Activated T-helper 1 cell treated with anti-CD3 and anti-CD28 coated beads, Interleukin-12 subunit alpha, Interleukin-12 subunit beta, Interleukin-2, Interleukin-4 antibody, amounts not matched to agents 30 ng/mL and 10 ng/mL and 1 ng/mL, durations not matched to agents 14 hours and 24 hours and 36 hours (primary cell): ENCODE results near the gene OR13F1. TPM values are rescaled to one million over a fixed set of nuclear protein-coding genes. Genes with fewer than 3 reads are reported as not detected.
"Not testable (repeated sequence)": the region's sequence is repeated elsewhere in the genome, so short reads cannot be mapped to it uniquely, and the experiment has no call there.

Source experiments
- DNase-seq: peaks from one replicate; pipeline ENCODE4 v3.0.0; 2021; ENCODE audit warnings: low spot score
- H3K27ac Mint-ChIP-seq: one replicate; pipeline ENCODE4 v1.8.0; 2021; ENCODE audit warnings: mild to moderate bottlenecking, mixed read lengths
- H3K27me3 Mint-ChIP-seq: one replicate; pipeline ENCODE4 v1.8.0; 2022; ENCODE audit warnings: mild to moderate bottlenecking, moderate library complexity, mixed read lengths; ENCODE audit not compliant: insufficient read depth
- H3K36me3 Mint-ChIP-seq: one replicate; pipeline ENCODE4 v1.8.0; 2021; ENCODE audit warnings: low read depth, mixed read lengths
- H3K4me1 Mint-ChIP-seq: one replicate; pipeline ENCODE4 v1.8.0; 2021; ENCODE audit warnings: low read depth, mixed read lengths
- H3K4me3 Mint-ChIP-seq: one replicate; pipeline ENCODE4 v1.8.0; 2021; ENCODE audit warnings: mild to moderate bottlenecking, moderate library complexity, mixed read lengths
- H3K9me3 Mint-ChIP-seq: one replicate; pipeline ENCODE4 v1.8.0; 2021; ENCODE audit warnings: mixed read lengths
- intact Hi-C: fragments of 100-400 bp; cut with micrococcal nuclease; formaldehyde crosslinking; loops from one replicate; pipeline ENCODE4 v1.15.1; 2024
- total RNA-seq: library from RNA; stranded (reverse); gene quantifications from 2 replicates; pipeline ENCODE4 v1.2.3, GENCODE V29; 2022

The OR13F1 gene, protein sequence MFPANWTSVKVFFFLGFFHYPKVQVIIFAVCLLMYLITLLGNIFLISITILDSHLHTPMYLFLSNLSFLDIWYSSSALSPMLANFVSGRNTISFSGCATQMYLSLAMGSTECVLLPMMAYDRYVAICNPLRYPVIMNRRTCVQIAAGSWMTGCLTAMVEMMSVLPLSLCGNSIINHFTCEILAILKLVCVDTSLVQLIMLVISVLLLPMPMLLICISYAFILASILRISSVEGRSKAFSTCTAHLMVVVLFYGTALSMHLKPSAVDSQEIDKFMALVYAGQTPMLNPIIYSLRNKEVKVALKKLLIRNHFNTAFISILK
- not detected in 2 replicates for total RNA-seq

DNA sequence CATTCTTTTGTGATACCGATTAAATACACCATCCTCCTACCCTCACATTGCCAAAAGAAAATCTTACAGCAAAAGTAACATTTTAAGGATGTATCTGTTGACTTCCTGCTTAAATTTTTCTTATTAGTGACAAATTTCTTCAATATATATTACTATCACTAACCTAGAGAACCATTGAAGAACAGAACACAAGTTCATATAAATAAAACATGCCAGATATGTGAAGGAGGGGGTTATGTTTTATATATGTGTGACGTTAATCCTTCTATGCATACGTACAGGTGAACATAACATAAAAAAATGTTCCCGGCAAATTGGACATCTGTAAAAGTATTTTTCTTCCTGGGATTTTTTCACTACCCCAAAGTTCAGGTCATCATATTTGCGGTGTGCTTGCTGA is at the start of gene OR13F1:
Gene OR13F1, plus strand, starts transcription at position 301 of the 400 bp plus-strand sequence. Its CDS starts 0 bp downstream, at position 301.
- H3K4me1 Mint-ChIP-seq, result no peaks in the 10 kb centered on the region
- no peaks in the 10 kb centered on the region for H3K36me3 Mint-ChIP-seq
- DNase-seq, result no peak
- no peak within 1 kb of the TSS for H3K4me3 Mint-ChIP-seq
- intact Hi-C loops, result no loop called here
- H3K9me3 Mint-ChIP-seq, result no peaks in the 10 kb centered on the region
- H3K27ac Mint-ChIP-seq, result no peak within 1 kb of the TSS
- no peaks in the 10 kb centered on the region for H3K27me3 Mint-ChIP-seq

DNA sequence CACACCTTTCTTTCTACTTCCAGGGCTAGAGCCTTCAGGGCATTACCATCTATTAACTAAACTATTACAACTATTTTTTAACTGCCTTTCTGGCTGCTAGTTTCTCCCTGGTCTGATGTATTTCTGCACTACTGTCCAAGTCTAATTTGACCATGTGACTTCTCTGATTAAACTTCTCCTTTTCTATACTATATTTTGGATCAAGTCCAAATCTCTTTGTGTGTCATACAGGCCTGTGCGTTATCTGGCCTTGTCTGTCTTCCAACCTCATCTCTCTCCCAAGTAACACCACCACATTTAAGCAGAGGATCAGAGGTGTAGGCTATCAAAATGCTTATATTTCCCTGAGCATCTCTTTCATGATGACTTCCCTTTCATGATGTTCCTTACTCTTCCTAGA is 47.2 kb upstream of the OR13F1 start:
- no peak overlapping the region for H3K4me3 Mint-ChIP-seq
- intact Hi-C loops, result no loop called here

DNA sequence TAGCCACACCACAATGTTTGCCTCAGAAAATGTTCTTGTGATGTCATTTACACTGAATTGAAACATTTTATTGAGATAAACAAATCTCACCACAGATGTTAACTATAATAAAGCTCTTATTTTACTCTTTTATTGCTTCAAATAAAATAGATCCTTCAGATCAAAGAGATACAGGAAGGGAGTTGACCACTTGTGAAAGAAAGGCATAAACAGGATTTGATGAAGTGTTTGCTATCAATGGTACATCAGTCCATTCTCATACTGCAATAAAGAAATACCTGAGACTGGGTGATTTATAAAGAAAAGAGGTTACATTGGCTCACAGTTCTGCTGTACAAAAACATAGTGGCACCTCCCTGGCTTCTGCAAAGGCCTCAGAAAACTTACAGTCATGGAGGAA is 40.2 kb upstream of the OR13F1 start:
- no peak for DNase-seq
- no peak overlapping the region for H3K4me3 Mint-ChIP-seq
- no peaks in the 10 kb centered on the region for H3K36me3 Mint-ChIP-seq
- no peaks in the 10 kb centered on the region for H3K27me3 Mint-ChIP-seq
- H3K9me3 Mint-ChIP-seq, result no peaks in the 10 kb centered on the region
- intact Hi-C loops, result no loop called here
- H3K27ac Mint-ChIP-seq, result no peak overlapping the region
- H3K4me1 Mint-ChIP-seq, result no peaks in the 10 kb centered on the region

More for the DNA sequence above, 47.2 kb upstream of the OR13F1 start:
- H3K36me3 Mint-ChIP-seq, result no peaks in the 10 kb centered on the region
- H3K27me3 Mint-ChIP-seq, result no peaks in the 10 kb centered on the region
- DNase-seq, result no peak
- no peaks in the 10 kb centered on the region for H3K9me3 Mint-ChIP-seq
- H3K27ac Mint-ChIP-seq, result no peak overlapping the region
- no peaks in the 10 kb centered on the region for H3K4me1 Mint-ChIP-seq

DNA sequence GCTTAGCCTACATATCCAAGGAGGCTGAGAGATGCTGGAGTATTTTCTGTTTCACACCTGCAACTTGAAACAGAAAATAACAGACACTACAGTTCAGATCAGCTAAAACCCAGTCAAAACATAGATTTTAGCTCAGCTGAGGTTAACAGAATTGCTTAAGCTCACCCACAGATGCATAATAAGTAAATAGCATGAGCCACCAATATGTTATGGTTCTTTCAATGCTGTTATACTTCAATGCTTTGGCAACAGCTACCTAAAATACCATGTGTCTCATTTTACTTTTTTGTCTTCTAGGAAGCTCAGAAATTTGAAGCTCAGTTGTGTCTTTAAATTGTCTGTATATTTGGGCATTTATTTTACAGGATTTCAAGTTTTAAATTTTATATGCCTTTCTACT is 35.8 kb upstream of the OR13F1 start:
- DNase-seq, result no peak
- no peaks in the 10 kb centered on the region for H3K36me3 Mint-ChIP-seq
- intact Hi-C loops, result no loop called here

DNA sequence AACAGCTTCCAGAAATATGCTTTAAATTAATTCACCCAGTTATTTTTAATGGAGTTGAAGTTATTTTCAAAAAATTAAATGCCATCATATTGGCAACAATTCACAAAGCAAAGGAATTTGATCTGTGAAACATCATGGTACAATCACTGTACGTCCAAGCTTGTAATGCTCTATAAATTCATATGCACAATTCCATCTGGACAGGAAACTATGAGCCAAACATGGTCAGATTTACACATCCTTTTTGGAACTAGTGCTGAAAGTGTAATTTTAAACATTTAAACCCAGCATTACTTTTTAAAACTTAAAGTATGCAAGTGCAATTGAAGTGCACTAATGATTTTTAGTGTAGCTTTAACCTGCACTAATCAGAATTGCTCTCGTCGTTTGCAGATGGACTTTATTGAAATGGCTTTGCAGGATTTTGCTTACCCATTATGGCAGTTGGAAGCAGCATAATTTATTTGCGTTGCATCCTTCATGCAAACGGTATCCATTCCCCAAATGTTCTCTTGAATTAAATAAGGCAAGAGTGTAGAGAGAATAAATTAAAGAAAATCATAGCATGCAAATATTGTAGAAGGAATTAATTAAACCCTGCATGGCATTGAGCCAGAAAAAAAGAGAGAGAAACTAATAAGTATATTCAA is 21.0 kb upstream of the OR13F1 start:
- no peaks in the 10 kb centered on the region for H3K9me3 Mint-ChIP-seq
- peaks cover 2% of the 10 kb centered on the region for H3K27me3 Mint-ChIP-seq
- H3K36me3 Mint-ChIP-seq, result no peaks in the 10 kb centered on the region
- H3K27ac Mint-ChIP-seq, result no peak overlapping the region
- H3K4me3 Mint-ChIP-seq, result no peak overlapping the region
- DNase-seq, result no peak
- intact Hi-C loops, result no loop called here
- H3K4me1 Mint-ChIP-seq, result no peaks in the 10 kb centered on the region

More for the DNA sequence above, 35.8 kb upstream of the OR13F1 start:
- Mint-ChIP-seq H3K27me3 (no peaks in the 10 kb centered on the region), H3K9me3 (no peaks in the 10 kb centered on the region), H3K27ac (no peak overlapping the region), H3K4me3 (no peak overlapping the region), H3K4me1 (no peaks in the 10 kb centered on the region)

DNA sequence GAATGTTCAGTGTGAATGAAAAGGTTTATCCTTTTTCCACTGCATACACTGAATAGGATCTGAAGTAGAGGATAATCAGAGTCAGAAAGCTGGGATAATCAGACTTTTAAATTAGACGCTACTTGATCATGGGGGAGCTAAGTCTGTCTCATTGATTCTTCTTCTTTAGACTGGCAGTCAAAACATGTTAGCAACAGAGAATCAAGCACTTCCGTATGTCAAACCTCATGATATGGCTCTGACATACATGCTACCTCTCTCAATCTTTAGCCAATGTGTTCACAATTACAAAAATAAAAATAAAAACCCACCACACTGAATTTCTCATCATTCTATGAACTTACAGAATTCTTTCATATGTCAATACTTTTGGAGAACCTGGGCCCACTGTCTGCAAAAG is 19.0 kb upstream of the OR13F1 start:
- H3K9me3 Mint-ChIP-seq, result no peaks in the 10 kb centered on the region
- intact Hi-C loops, result no loop called here

DNA sequence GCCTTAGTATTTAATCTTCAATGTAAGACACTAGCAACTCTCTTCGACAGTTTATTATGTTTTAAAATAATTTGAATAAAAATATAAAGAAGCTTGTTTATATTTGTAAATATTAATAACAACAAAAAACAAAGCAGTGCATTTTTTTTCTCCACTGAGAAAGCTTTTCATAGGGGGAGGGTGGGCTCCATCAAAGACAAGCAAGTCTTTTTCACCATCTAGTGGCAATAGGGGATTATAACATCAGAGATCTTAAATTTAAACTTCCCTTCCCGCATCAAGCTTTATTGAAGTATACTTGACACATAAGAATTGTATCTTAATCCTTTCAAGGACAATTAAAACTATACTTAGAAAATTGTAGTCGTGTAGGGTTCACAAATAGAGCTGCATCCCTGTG is 9.3 kb upstream of the OR13F1 start:
- Mint-ChIP-seq H3K4me3 (no peak overlapping the region), H3K27ac (no peak overlapping the region), H3K9me3 (no peaks in the 10 kb centered on the region), H3K36me3 (no peaks in the 10 kb centered on the region), H3K27me3 (no peaks in the 10 kb centered on the region), H3K4me1 (no peaks in the 10 kb centered on the region)
- no peak for DNase-seq
- intact Hi-C loops, result no loop called here

More for the DNA sequence above, 19.0 kb upstream of the OR13F1 start:
- no peak for DNase-seq
- H3K4me1 Mint-ChIP-seq, result no peaks in the 10 kb centered on the region
- H3K4me3 Mint-ChIP-seq, result no peak overlapping the region
- H3K27ac Mint-ChIP-seq, result no peak overlapping the region
- H3K27me3 Mint-ChIP-seq, result peaks cover 2% of the 10 kb centered on the region
- no peaks in the 10 kb centered on the region for H3K36me3 Mint-ChIP-seq

DNA sequence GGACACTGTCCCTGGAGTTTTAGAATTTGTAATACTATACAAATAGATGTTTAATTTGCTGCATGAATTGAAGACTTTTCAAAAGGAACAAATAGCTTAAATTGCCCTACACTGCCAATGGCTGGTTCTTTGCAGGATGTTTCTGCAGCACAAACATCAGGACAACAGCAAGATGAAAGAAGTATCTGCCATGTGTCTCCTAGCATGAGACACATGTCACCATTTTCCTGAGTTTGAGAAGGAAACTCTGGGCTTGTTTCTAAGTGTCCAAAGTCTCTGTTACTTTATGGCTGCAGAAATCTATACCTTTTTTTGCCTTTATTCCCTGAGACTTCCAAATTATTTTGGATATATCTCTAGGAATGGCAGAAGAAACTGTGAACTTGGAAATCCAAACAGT is 623 bp upstream of the OR13F1 start:
- Mint-ChIP-seq H3K9me3 (no peaks in the 10 kb centered on the region), H3K4me1 (no peaks in the 10 kb centered on the region), H3K36me3 (no peaks in the 10 kb centered on the region), H3K27ac (no peak overlapping the region), H3K4me3 (no peak overlapping the region), H3K27me3 (no peaks in the 10 kb centered on the region)
- intact Hi-C loops, result no loop called here
- no peak for DNase-seq

DNA sequence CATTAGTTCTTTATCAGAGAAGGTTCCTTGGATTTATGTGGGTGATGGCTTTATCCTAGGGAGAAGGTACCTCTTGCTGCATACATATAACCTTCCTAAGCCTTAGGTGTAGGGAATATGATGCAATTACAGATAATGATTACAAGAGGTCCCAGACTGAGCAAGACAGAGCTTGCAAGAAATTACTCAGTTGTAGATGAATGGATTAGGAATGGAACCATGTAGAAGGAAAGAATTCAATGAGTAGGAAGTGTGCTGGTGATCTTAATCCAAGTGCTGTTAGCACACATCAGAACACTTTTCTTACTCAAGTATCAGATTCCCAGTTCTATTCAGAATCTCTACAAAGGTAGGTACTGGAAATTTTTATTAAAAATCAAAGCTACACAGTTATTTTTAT is 2.5 kb downstream of the OR13F1 start:
- no peak overlapping the region for H3K27ac Mint-ChIP-seq
- no peaks in the 10 kb centered on the region for H3K36me3 Mint-ChIP-seq
- no peaks in the 10 kb centered on the region for H3K9me3 Mint-ChIP-seq
- no peak overlapping the region for H3K4me3 Mint-ChIP-seq
- H3K27me3 Mint-ChIP-seq, result no peaks in the 10 kb centered on the region
- H3K4me1 Mint-ChIP-seq, result no peaks in the 10 kb centered on the region
- DNase-seq, result no peak
- intact Hi-C loops, result no loop called here

DNA sequence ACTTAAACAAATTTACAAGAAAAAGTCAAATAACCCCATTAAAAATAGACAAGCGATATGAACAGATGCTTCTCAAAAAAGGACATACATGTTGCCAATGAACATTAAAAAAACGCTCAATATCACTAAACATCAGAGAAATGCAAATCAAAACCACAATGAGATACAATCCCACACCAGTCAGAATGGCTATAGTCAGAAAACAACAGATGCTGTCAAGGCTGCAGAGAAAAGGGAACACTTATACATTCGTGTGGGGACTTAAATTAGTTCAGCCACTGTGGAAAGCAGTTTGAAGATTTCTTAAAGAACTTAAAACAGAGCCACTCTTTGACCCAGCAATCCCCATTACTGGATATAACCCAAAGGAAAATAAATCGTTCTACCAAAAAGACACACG is 10.8 kb downstream of the OR13F1 start:
- no peaks in the 10 kb centered on the region for H3K36me3 Mint-ChIP-seq
- no peaks in the 10 kb centered on the region for H3K9me3 Mint-ChIP-seq
- H3K27ac Mint-ChIP-seq, result no peak overlapping the region
- no peaks in the 10 kb centered on the region for H3K27me3 Mint-ChIP-seq
- H3K4me1 Mint-ChIP-seq, result no peaks in the 10 kb centered on the region
- intact Hi-C loops, result no loop called here
- H3K4me3 Mint-ChIP-seq, result no peak overlapping the region
- no peak for DNase-seq

DNA sequence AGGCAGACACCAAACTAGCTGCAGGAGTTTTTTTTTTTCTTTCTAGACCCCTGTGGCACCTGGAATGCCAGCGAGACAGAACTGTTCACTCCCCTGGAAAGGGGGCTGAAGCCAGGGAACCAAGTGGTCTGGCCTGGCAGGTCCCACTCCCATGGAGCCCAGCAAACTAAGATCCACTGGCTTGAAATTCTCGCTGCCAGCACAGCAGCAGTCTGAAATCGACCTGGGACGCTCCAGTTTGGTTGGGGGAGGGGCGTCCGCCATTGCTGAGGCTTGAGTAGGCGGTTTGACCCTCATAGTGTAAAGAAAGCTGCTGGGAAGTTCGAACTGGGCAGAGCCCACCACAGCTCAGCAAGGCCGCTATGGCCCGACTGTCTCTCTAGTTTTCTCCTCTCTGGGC is 16.2 kb downstream of the OR13F1 start:
- intact Hi-C loops, H3K27me3 Mint-ChIP-seq, H3K27ac Mint-ChIP-seq, H3K36me3 Mint-ChIP-seq, H3K9me3 Mint-ChIP-seq, DNase-seq, H3K4me1 Mint-ChIP-seq, H3K4me3 Mint-ChIP-seq: not testable (repeated sequence)

DNA sequence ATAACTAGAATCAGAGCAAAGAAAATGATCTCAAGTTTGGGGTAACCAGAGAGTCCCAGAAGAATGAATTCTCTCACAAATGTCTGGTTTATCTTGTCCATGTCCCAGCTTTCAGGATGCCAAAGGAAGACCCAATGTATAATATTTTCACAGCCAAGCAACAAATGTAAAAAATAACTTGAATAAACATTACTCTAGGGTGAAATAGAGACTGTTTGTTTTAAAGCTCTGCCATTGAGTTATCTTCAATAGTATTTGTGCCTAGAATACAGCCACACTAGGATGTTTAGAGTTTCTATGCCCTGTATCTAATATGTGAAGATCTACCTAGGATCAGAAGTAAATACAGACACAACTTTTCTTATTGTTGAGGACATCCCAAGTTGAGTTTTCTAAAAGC is 23.0 kb downstream of the OR13F1 start, which contains the start of gene OR13C4:
Gene OR13C4, minus strand, starts transcription at position 101 of the 400 bp plus-strand sequence. Its CDS starts 0 bp downstream, at position 101.
- no peak for DNase-seq
- Mint-ChIP-seq H3K36me3 (no peaks in the 10 kb centered on the region), H3K9me3 (no peaks in the 10 kb centered on the region), H3K4me1 (no peaks in the 10 kb centered on the region), H3K27me3 (no peaks in the 10 kb centered on the region), H3K4me3 (no peak within 1 kb of the TSS), H3K27ac (no peak within 1 kb of the TSS)
- intact Hi-C loops, result no loop called here

DNA sequence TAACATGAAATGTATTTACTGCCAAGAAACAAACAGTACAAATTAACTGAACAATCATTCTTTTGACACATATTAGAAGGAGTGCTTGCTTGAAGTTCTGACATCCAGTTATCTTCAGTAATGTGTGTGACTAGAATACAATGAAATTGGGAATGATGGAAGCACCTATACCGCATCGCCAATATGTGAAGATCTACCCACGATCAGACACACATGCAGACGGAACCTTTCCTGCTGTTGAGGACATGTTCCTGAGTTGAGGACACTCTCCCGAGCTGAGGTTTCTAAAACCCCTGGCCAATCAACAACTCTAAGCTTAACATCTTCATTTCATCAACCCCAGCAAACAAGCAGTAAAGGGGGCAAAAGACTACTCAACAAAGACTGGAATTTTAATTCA is 32.7 kb downstream of the OR13F1 start, which contains the start of gene OR13C3:
Gene OR13C3, minus strand, starts transcription at position 101 of the 400 bp plus-strand sequence. CDS start 133 bp downstream, outside the sequence.
- H3K4me1 Mint-ChIP-seq, result no peaks in the 10 kb centered on the region
- no peaks in the 10 kb centered on the region for H3K36me3 Mint-ChIP-seq
- no peak within 1 kb of the TSS for H3K4me3 Mint-ChIP-seq
- H3K27me3 Mint-ChIP-seq, result no peaks in the 10 kb centered on the region
- H3K27ac Mint-ChIP-seq, result no peak within 1 kb of the TSS
- H3K9me3 Mint-ChIP-seq, result no peaks in the 10 kb centered on the region
- no peak for DNase-seq
- intact Hi-C loops, result no loop called here
